Smooth muscle cell (in vitro differentiated cells): ENCODE measurements around the gene LRMDA. TPM values are rescaled to one million over a fixed set of nuclear protein-coding genes. Genes with fewer than 3 reads are reported as not detected.

Experiments
- DNase-seq: peaks from one replicate; lab custom pipeline; 2025; ENCODE audit not compliant: unreplicated experiment; lab: John Stamatoyannopoulos, UW
- H2AFZ ChIP-seq: fragments of 200-600 bp; sonication (generic); 2 replicates; pipeline ENCODE4 v1.6.0; 2016; ENCODE audit warnings: antibody characterized with exemption, low read depth, mild to moderate bottlenecking
- H3F3A ChIP-seq: fragments of 200-600 bp; sonication (generic); 2 replicates; pipeline ENCODE4 v1.6.0; 2017; ENCODE audit warnings: antibody characterized with exemption, low read depth
- H3K27ac ChIP-seq: fragments of 200-600 bp; sonication (generic); 2 replicates; pipeline ENCODE4 v1.5.1; 2016; ENCODE audit warnings: low read depth, mild to moderate bottlenecking
- H3K27me3 ChIP-seq: fragments of 200-600 bp; sonication (generic); 2 replicates; pipeline ENCODE4 v1.6.1; 2016; ENCODE audit warnings: low read depth, mild to moderate bottlenecking
- H3K36me3 ChIP-seq: fragments of 200-600 bp; sonication (generic); 2 replicates; pipeline ENCODE4 v1.5.1; 2016; ENCODE audit warnings: low read depth
- H3K4me1 ChIP-seq: fragments of 200-600 bp; sonication (generic); 2 replicates; pipeline ENCODE4 v1.5.1; 2016; ENCODE audit warnings: low read depth
- H3K4me2 ChIP-seq: fragments of 200-600 bp; sonication (generic); 2 replicates; pipeline ENCODE4 v1.6.0; 2016; ENCODE audit warnings: mild to moderate bottlenecking
- H3K4me3 ChIP-seq: fragments of 200-600 bp; sonication (generic); 2 replicates; pipeline ENCODE4 v1.5.1; 2016; ENCODE audit warnings: mild to moderate bottlenecking
- H3K79me2 ChIP-seq: fragments of 200-600 bp; sonication (generic); 2 replicates; pipeline ENCODE4 v1.6.0; 2016; ENCODE audit warnings: low read depth, mild to moderate bottlenecking
- H3K9ac ChIP-seq: fragments of 200-600 bp; sonication (generic); 2 replicates; pipeline ENCODE4 v1.6.0; 2016; ENCODE audit warnings: low read depth
- H3K9me3 ChIP-seq: fragments of 200-600 bp; sonication (generic); replicated peaks from 2 replicates; pipeline ENCODE4 v1.5.1; 2016; ENCODE audit warnings: low read depth
- H4K20me1 ChIP-seq: fragments of 200-600 bp; sonication (generic); 2 replicates; pipeline ENCODE4 v1.6.0; 2016; ENCODE audit warnings: low read depth
- WGBS: methylation state at CpG from one replicate; pipeline ENCODE4 v1.1.7; 2016; ENCODE audit warnings: low lambda C conversion rate; 5-methylcytosine and 5-hydroxymethylcytosine counted together
- polyA plus RNA-seq: library from polyadenylated mRNA; unstranded; fragments of >200 nt; fragmentation: Nextera tagmentation; extraction: Ambion mirVana; gene quantifications from 2 replicates; pipeline ENCODE4 v1.2.1, GENCODE V29; 2016
- total RNA-seq: library from RNA; depleted of rRNA; stranded (reverse); fragments of >200 nt; gene quantifications from 2 replicates; pipeline ENCODE4 v1.2.3, GENCODE V29; 2014
- TF ChIP-seq, protein P1 (sequence below): fragments of 200-600 bp; sonication (generic); IDR thresholded peaks from 2 replicates; pipeline ENCODE4 v1.5.1; 2017; ENCODE audit warnings: borderline replicate concordance, mild to moderate bottlenecking, antibody characterized with exemption; ENCODE audit not compliant: insufficient read depth, poor library complexity, severe bottlenecking

Gene LRMDA
- total and polyA plus RNA-seq, 2 experiments from 2014 or later, result 1.5 to 1.6 TPM

DNA sequence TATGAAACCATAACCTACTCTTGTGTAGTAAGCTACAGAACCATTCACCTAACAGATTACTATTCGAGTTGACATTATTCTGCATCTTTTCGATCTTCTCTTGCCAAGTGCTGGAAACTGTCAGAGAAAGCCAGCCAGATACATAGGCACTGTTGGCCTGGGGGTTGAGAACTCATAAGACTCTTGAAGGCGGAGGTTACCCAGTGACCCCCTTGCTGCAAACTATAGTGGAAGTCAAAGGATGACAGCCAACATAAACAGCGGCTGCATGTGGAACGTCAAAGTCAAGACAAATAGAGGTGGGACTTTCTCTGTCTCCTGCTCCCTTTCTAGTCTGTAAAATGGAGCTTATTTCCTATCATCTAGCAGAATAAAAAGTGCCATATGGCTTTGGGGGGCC, 394.2 kb downstream of the LRMDA start:
- H2AFZ ChIP-seq, result no peak overlapping the region
- H3K9ac ChIP-seq, result no peak overlapping the region
- 83% methylated on average over 5 of the region's 5 CpGs for WGBS
- H3K4me1 ChIP-seq, result no peaks in the 10 kb centered on the region
- H3K27me3 ChIP-seq, result no peaks in the 10 kb centered on the region
- H3K4me2 ChIP-seq, result no peak overlapping the region
- no peaks in the 10 kb centered on the region for H3K36me3 ChIP-seq
- no peaks in the 10 kb centered on the region for H4K20me1 ChIP-seq
- H3K9me3 ChIP-seq, result no peaks in the 10 kb centered on the region
- TF ChIP-seq, protein P1, sequence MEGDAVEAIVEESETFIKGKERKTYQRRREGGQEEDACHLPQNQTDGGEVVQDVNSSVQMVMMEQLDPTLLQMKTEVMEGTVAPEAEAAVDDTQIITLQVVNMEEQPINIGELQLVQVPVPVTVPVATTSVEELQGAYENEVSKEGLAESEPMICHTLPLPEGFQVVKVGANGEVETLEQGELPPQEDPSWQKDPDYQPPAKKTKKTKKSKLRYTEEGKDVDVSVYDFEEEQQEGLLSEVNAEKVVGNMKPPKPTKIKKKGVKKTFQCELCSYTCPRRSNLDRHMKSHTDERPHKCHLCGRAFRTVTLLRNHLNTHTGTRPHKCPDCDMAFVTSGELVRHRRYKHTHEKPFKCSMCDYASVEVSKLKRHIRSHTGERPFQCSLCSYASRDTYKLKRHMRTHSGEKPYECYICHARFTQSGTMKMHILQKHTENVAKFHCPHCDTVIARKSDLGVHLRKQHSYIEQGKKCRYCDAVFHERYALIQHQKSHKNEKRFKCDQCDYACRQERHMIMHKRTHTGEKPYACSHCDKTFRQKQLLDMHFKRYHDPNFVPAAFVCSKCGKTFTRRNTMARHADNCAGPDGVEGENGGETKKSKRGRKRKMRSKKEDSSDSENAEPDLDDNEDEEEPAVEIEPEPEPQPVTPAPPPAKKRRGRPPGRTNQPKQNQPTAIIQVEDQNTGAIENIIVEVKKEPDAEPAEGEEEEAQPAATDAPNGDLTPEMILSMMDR, result no peak
- no peak overlapping the region for H3K27ac ChIP-seq
- DNase-seq, result no peak
- H3F3A ChIP-seq, result peaks cover 4% of the 10 kb centered on the region
- no peaks in the 10 kb centered on the region for H3K79me2 ChIP-seq
- H3K4me3 ChIP-seq, result no peak overlapping the region

DNA sequence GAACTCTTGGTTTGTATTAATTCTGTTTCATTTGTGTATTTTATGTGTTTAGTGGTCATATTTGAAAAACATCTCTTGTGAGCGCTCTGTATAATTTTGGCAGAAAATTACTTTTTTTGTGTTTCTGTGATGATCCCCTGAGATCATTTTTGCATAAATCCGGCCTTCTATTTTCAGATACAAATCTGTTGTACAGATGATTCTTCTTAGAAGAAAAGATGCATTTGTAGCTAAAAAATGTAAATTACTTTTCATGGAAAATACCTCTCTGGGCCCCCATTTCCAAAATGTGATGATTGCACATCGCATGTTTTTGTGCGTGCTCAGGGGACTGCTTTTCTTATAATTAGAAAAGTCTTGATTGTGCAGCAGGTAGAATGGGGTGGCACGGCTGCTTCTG, 395.4 kb downstream of the LRMDA start:
- Histone ChIP-seq H3K27ac (no peak overlapping the region), H3K4me2 (no peak overlapping the region), H3K79me2 (no peaks in the 10 kb centered on the region), H3F3A (peaks cover 4% of the 10 kb centered on the region), H4K20me1 (no peaks in the 10 kb centered on the region), H3K9ac (no peak overlapping the region), H2AFZ (no peak overlapping the region), H3K9me3 (no peaks in the 10 kb centered on the region), H3K36me3 (no peaks in the 10 kb centered on the region), H3K4me1 (no peaks in the 10 kb centered on the region), H3K27me3 (no peaks in the 10 kb centered on the region), H3K4me3 (no peak overlapping the region)
- 79% methylated on average over 5 of the region's 5 CpGs for WGBS
- DNase-seq, result no peak
- TF ChIP-seq, protein P1, result no peak

DNA sequence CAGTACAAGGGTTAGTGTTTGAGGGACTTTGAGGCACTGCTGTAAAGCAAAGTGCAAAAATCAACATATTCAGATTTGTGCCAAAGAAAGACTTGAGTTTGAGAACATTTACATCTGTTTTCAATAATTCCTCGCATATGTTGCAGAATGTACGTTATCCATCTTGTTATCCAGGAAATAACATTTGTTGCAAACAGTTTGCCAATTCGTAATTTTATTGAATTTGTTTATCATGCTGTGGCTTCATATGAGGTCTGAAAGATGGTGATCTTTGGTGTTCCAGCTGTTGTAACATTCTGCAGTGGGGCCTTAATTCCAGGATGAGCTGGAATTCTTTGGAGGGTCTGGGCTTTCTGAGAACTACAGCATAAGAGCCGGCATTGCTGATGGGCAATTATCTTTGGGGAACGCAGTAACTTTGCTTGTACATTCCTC, 396.2 kb downstream of the LRMDA start:
- TF ChIP-seq, protein P1, result no peak
- H3K27ac ChIP-seq, result no peak overlapping the region
- H3F3A ChIP-seq, result peaks cover 4% of the 10 kb centered on the region
- H3K4me3 ChIP-seq, result no peak overlapping the region
- no peak for DNase-seq
- no peaks in the 10 kb centered on the region for H3K27me3 ChIP-seq
- WGBS, result 75% methylated on average over 5 of the region's 5 CpGs
- H3K9me3 ChIP-seq, result no peaks in the 10 kb centered on the region
- H3K4me2 ChIP-seq, result no peak overlapping the region
- H3K79me2 ChIP-seq, result no peaks in the 10 kb centered on the region
- H3K4me1 ChIP-seq, result no peaks in the 10 kb centered on the region
- H4K20me1 ChIP-seq, result no peaks in the 10 kb centered on the region
- no peaks in the 10 kb centered on the region for H3K36me3 ChIP-seq
- no peak overlapping the region for H3K9ac ChIP-seq
- H2AFZ ChIP-seq, result peak overlapping the region; percentile 15

DNA sequence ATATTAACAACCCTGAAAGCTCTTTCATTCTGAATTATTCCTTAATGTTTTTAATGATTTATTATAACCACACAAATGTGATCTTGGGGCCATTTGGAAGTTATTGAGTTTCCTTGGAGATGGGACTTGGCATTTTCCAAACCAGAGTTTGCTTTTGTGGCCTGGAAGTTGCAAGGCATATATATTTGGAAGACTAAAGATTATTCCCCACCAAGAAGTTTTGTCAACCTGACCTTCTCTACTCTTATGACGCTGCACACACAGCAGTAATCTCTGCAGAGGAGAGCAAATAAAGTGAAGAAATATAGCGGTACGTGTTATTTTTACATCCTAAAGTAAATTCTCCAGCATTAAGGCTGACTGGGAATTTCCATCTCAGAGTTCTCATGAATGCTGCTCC, 397.0 kb downstream of the LRMDA start:
- H3K79me2 ChIP-seq, result no peaks in the 10 kb centered on the region
- TF ChIP-seq, protein P1, result no peak
- peaks cover 4% of the 10 kb centered on the region for H3F3A ChIP-seq
- no peak for DNase-seq
- no peak overlapping the region for H3K4me2 ChIP-seq
- H4K20me1 ChIP-seq, result no peaks in the 10 kb centered on the region
- no peak overlapping the region for H3K4me3 ChIP-seq
- no peaks in the 10 kb centered on the region for H3K27me3 ChIP-seq
- no peak overlapping the region for H2AFZ ChIP-seq
- no peaks in the 10 kb centered on the region for H3K36me3 ChIP-seq
- WGBS, result 77% methylated on average over 3 of the region's 3 CpGs
- H3K9ac ChIP-seq, result no peak overlapping the region
- H3K4me1 ChIP-seq, result no peaks in the 10 kb centered on the region
- H3K27ac ChIP-seq, result no peak overlapping the region
- H3K9me3 ChIP-seq, result no peaks in the 10 kb centered on the region
